Activated B cell treated with CpG ODN at 0.5 μM for 24 hours (primary cell): ENCODE measurements around the gene SERINC5. TPM values are rescaled to one million over a fixed set of nuclear protein-coding genes. Genes with fewer than 3 reads are reported as not detected.

Experiments
- ATAC-seq: fragments of 200-7000 bp; cut with Tn5 transposase; one replicate; pipeline ENCODE4 v1.10.0; 2021; ENCODE audit warnings: low read depth, mild to moderate bottlenecking, moderate library complexity
- CTCF ChIA-PET: fragments of 350-600 bp; sonication (Branson Sonifier 250); formaldehyde crosslinking; loops from one replicate; lab custom pipeline; 2021; ENCODE audit warnings: antibody characterized with exemption; lab: Charles Lee
- POLR2A ChIA-PET: fragments of 350-600 bp; sonication (Branson Sonifier 250); formaldehyde crosslinking; loops from one replicate; lab custom pipeline; 2021; ENCODE audit warnings: antibody characterized with exemption; lab: Charles Lee
- DNase-seq: peaks from one replicate; pipeline ENCODE4 v3.0.0; 2022
- H3K27ac Mint-ChIP-seq: one replicate; pipeline ENCODE4 v1.8.0; 2020; ENCODE audit warnings: mixed read lengths
- H3K27me3 Mint-ChIP-seq: one replicate; pipeline ENCODE4 v1.8.0; 2021; ENCODE audit warnings: mixed read lengths
- H3K36me3 Mint-ChIP-seq: one replicate; pipeline ENCODE4 v1.8.0; 2021; ENCODE audit warnings: low read depth, mixed read lengths
- H3K4me1 Mint-ChIP-seq: one replicate; pipeline ENCODE4 v1.8.0; 2021; ENCODE audit warnings: mixed read lengths
- H3K4me3 Mint-ChIP-seq: one replicate; pipeline ENCODE4 v1.8.0; 2020; ENCODE audit warnings: mild to moderate bottlenecking, mixed read lengths
- H3K9me3 Mint-ChIP-seq: one replicate; pipeline ENCODE4 v1.8.0; 2020; ENCODE audit warnings: mixed read lengths
- CTCF ChIP-seq: fragments of 200-600 bp; IDR thresholded peaks from one replicate; pipeline ENCODE4 v1.8.0; 2022; ENCODE audit warnings: antibody characterized with exemption, mild to moderate bottlenecking
- intact Hi-C: fragments of 100-400 bp; cut with micrococcal nuclease; formaldehyde crosslinking; loops from one replicate; pipeline ENCODE4 v1.15.1; 2024
- total RNA-seq: library from RNA; stranded (reverse); gene quantifications from 2 replicates; pipeline ENCODE4 v1.2.3, GENCODE V29; 2022

The SERINC5 gene
- total RNA-seq, 1 donor from 2014 or later = 5.3 TPM

GRCh38 chr5:80198920-80199319 lies 56.9 kb downstream of the SERINC5 start:
- no peak for DNase-seq
- ChIA-PET CTCF (no interaction called here), POLR2A (no interaction called here)
- ATAC-seq = no peak
- no peaks in the 10 kb centered on the region for H3K27me3 Mint-ChIP-seq
- TF ChIP-seq CTCF = no peak
- intact Hi-C loops = loop anchor here (10.0 kb wide), 1 partner anchor 64 kb away; no protein-coding TSS in a partner anchor
- H3K4me3 Mint-ChIP-seq = no peak overlapping the region
- H3K27ac Mint-ChIP-seq = no peak overlapping the region
- H3K9me3 Mint-ChIP-seq = no peaks in the 10 kb centered on the region
- peaks cover 4% of the 10 kb centered on the region for H3K4me1 Mint-ChIP-seq
- H3K36me3 Mint-ChIP-seq = peaks cover 25% of the 10 kb centered on the region

- peaks cover 25% of the 10 kb centered on the region for H3K36me3 Mint-ChIP-seq
- intact Hi-C loops = loop anchor here (10.0 kb wide), 1 partner anchor 64 kb away; no protein-coding TSS in a partner anchor
- no peak for ATAC-seq
- no peak overlapping the region for H3K27ac Mint-ChIP-seq
- peaks cover 9% of the 10 kb centered on the region for H3K4me1 Mint-ChIP-seq
- ChIA-PET CTCF (no interaction called here), POLR2A (no interaction called here)
- no peaks in the 10 kb centered on the region for H3K27me3 Mint-ChIP-seq
- TF ChIP-seq CTCF = no peak
- H3K4me3 Mint-ChIP-seq = no peak overlapping the region
- H3K9me3 Mint-ChIP-seq = no peaks in the 10 kb centered on the region
- DNase-seq = no peak
Measured at GRCh38 chr5:80198399-80198798, 57.4 kb downstream of the SERINC5 start.

DNA sequence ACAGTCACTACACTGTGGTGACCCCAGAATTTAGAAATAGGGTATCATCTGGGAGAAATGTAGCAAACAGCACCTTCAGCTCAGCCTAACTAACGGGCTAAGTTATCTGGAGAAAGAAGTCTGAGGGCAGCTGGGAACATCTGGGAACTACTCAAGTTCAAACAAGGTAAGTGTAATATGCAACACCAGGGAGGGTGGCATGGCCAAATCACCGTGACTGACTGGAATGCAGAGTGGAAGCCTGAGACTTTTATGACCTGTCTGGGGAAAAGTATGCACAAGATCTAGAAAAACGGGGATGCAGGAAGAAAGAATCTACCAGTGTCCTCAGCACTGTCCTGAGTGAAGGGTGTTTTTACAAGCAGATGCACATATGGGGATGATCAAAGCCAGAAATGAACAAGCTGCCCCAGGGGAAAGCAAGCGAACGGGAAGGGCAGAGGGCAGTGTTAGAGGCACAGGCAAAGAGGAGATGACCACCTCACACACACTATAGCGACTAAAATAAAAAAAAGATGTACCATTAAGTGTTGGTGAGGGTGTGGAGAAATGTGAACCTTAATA lies 59.9 kb downstream of the SERINC5 start:
- intact Hi-C loops = loop anchor here (10.0 kb wide), 1 partner anchor 61 kb away; no protein-coding TSS in a partner anchor
- POLR2A ChIA-PET = no interaction called here
- DNase-seq = no peak
- CTCF ChIA-PET = no interaction called here
- H3K4me3 Mint-ChIP-seq = no peak overlapping the region
- peaks cover 13% of the 10 kb centered on the region for H3K36me3 Mint-ChIP-seq
- no peak for TF ChIP-seq CTCF
- H3K27ac Mint-ChIP-seq = no peak overlapping the region
- H3K4me1 Mint-ChIP-seq = peaks cover 30% of the 10 kb centered on the region
- ATAC-seq = no peak
- H3K27me3 Mint-ChIP-seq = no peaks in the 10 kb centered on the region
- no peaks in the 10 kb centered on the region for H3K9me3 Mint-ChIP-seq

GRCh38 chr5:80194468-80194867 lies 61.4 kb downstream of the SERINC5 start:
- no peaks in the 10 kb centered on the region for H3K9me3 Mint-ChIP-seq
- ATAC-seq (no peak), DNase-seq (no peak)
- H3K36me3 Mint-ChIP-seq = peaks cover 10% of the 10 kb centered on the region
- no peak overlapping the region for H3K27ac Mint-ChIP-seq
- POLR2A ChIA-PET = no interaction called here
- no peak for TF ChIP-seq CTCF
- intact Hi-C loops = loop anchor here (10.0 kb wide), 1 partner anchor 60 kb away; no protein-coding TSS in a partner anchor
- CTCF ChIA-PET = no interaction called here
- H3K27me3 Mint-ChIP-seq = no peaks in the 10 kb centered on the region
- no peak overlapping the region for H3K4me3 Mint-ChIP-seq
- H3K4me1 Mint-ChIP-seq = peaks cover 43% of the 10 kb centered on the region

GRCh38 chr5:80193401-80193800 lies 62.4 kb downstream of the SERINC5 start:
- ChIA-PET CTCF (no interaction called here), POLR2A (interaction anchor here (1.3 kb wide), 1 partner anchor 61 kb away, joined by 3 read pairs; no protein-coding TSS in a partner anchor)
- ATAC-seq = no peak
- H3K9me3 Mint-ChIP-seq = no peaks in the 10 kb centered on the region
- no peak overlapping the region for H3K27ac Mint-ChIP-seq
- no peaks in the 10 kb centered on the region for H3K27me3 Mint-ChIP-seq
- peaks cover 49% of the 10 kb centered on the region for H3K4me1 Mint-ChIP-seq
- no peak for DNase-seq
- H3K36me3 Mint-ChIP-seq = peaks cover 7% of the 10 kb centered on the region
- H3K4me3 Mint-ChIP-seq = no peak overlapping the region
- TF ChIP-seq CTCF = no peak
- intact Hi-C loops = loop anchor here (10.0 kb wide), 1 partner anchor 59 kb away; no protein-coding TSS in a partner anchor
